NB4 (cell line): Measurements from ENCODE around the gene TENT4B.

ENCODE experiments used
- CTCF ChIP-seq: IDR thresholded peaks from one replicate; pipeline ENCODE4 v1.5.1; 2012; ENCODE audit warnings: low read depth, low read length
- MYC ChIP-seq: IDR thresholded peaks from 2 replicates; pipeline ENCODE4 v1.6.1; 2011; ENCODE audit warnings: low read depth, low read length
- POLR2A ChIP-seq: IDR thresholded peaks from 2 replicates; pipeline ENCODE4 v1.6.1; 2011; ENCODE audit warnings: mild to moderate bottlenecking; ENCODE audit not compliant: insufficient read length; ENCODE audit errors: extremely low read depth
- TF ChIP-seq, protein P1 (sequence below): IDR thresholded peaks from 2 replicates; pipeline ENCODE4 v1.6.1; 2011; ENCODE audit warnings: low read depth, low read length

- TF ChIP-seq CTCF = no peak
- TF ChIP-seq POLR2A = no peak
- TF ChIP-seq, protein P1, sequence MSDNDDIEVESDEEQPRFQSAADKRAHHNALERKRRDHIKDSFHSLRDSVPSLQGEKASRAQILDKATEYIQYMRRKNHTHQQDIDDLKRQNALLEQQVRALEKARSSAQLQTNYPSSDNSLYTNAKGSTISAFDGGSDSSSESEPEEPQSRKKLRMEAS = no peak
- no peak for TF ChIP-seq MYC
Observed at GRCh38 chr16:50259334-50260205, 106.5 kb downstream of the TENT4B start.
